Suprapubic skin (tissue), 4 donors: ENCODE measurements around the gene TASP1.

Experiments
- EP300 ChIP-seq: sonication (generic); formaldehyde crosslinking; IDR thresholded peaks from one replicate; pipeline ENCODE4 v1.6.1; 2017; ENCODE audit warnings: antibody characterized with exemption
- POLR2A ChIP-seq, 2 donors: fragments of 450-650 bp; IDR thresholded peaks; one replicate each; pipeline ENCODE4 v1.6.1; 2017; ENCODE audit warnings: antibody characterized with exemption in 2 of 2, mild to moderate bottlenecking in 2 of 2, moderate library complexity in 2 of 2
- POLR2AphosphoS5 ChIP-seq, 3 donors: sonication (generic); formaldehyde crosslinking; IDR thresholded peaks; one replicate each; pipeline ENCODE4 v1.6.1; 2017; ENCODE audit warnings: antibody characterized with exemption in 3 of 3
- TF ChIP-seq, protein P1 (sequence below), 2 donors: fragments of 200-600 bp in 1 of 2; fragments of 450-650 bp in 1 of 2; sonication (generic) in 1 of 2; IDR thresholded peaks; one replicate each; pipeline ENCODE4 v1.5.1; 2016 to 2019; ENCODE audit warnings: antibody characterized with exemption in 2 of 2, mild to moderate bottlenecking in 1 of 2, moderate library complexity in 1 of 2

- TF ChIP-seq, protein P1, sequence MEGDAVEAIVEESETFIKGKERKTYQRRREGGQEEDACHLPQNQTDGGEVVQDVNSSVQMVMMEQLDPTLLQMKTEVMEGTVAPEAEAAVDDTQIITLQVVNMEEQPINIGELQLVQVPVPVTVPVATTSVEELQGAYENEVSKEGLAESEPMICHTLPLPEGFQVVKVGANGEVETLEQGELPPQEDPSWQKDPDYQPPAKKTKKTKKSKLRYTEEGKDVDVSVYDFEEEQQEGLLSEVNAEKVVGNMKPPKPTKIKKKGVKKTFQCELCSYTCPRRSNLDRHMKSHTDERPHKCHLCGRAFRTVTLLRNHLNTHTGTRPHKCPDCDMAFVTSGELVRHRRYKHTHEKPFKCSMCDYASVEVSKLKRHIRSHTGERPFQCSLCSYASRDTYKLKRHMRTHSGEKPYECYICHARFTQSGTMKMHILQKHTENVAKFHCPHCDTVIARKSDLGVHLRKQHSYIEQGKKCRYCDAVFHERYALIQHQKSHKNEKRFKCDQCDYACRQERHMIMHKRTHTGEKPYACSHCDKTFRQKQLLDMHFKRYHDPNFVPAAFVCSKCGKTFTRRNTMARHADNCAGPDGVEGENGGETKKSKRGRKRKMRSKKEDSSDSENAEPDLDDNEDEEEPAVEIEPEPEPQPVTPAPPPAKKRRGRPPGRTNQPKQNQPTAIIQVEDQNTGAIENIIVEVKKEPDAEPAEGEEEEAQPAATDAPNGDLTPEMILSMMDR (IDR thresholded peaks at IDR 0.05): no peak
- TF ChIP-seq EP300 (no peak), POLR2A (IDR thresholded peaks at IDR 0.05) (no peak), POLR2AphosphoS5 (IDR thresholded peaks at IDR 0.05) (no peak)
Measured at GRCh38 chr20:13396826-13397225, 241.9 kb downstream of the TASP1 start.
